Panc1 (cell line): ENCODE results near the gene KRTAP10-9. TPM values are rescaled to one million over a fixed set of nuclear protein-coding genes. Genes with fewer than 3 reads are reported as not detected.

ENCODE experiments used
- ATAC-seq: fragments of 200-7000 bp; cut with Tn5 transposase; 2 replicates; pipeline ENCODE4 v1.9.1; 2020; ENCODE audit warnings: mild to moderate bottlenecking, moderate library complexity
- BruUV-seq: library from RNA; stranded (reverse); fragments of 400-500 nt; replicated peaks from 2 replicates; lab custom pipeline; 2021; lab: Mats Ljungman, UMichigan
- CTCF ChIA-PET: fragments of 300-600 bp; sonication (Branson Sonifier 250); formaldehyde crosslinking; loops from one replicate; lab custom pipeline; 2022; ENCODE audit warnings: antibody characterized with exemption; lab: Charles Lee
- POLR2A ChIA-PET: fragments of 300-600 bp; sonication (Branson Sonifier 250); formaldehyde crosslinking; loops from one replicate; lab custom pipeline; 2022; ENCODE audit warnings: antibody characterized with exemption; lab: Charles Lee
- DNase-seq: peaks from one replicate; pipeline ENCODE4 v3.0.0-alpha.2; 2010; ENCODE audit warnings: low read depth, low spot score
- H3K27ac ChIP-seq: 2 replicates; pipeline ENCODE4 v1.5.1; 2011; ENCODE audit warnings: mild to moderate bottlenecking, low read length, inconsistent platforms
- H3K27me3 ChIP-seq: fragments of 200-500 bp; sonication (Bioruptor generic); 2 replicates; pipeline ENCODE4 v1.6.0; 2014; ENCODE audit warnings: low read length, inconsistent platforms; ENCODE audit not compliant: control insufficient read depth, insufficient read depth
- H3K36me3 ChIP-seq: fragments of 200-500 bp; sonication (Bioruptor generic); 2 replicates; pipeline ENCODE4 v1.5.1; 2014; ENCODE audit warnings: inconsistent platforms, mild to moderate bottlenecking, low read length, moderate library complexity; ENCODE audit not compliant: control insufficient read depth, insufficient read depth
- H3K4me1 ChIP-seq: 2 replicates; pipeline ENCODE4 v1.5.1; 2011; ENCODE audit warnings: inconsistent platforms, mild to moderate bottlenecking, low read length, moderate library complexity; ENCODE audit not compliant: control insufficient read depth, insufficient read depth
- H3K4me3 ChIP-seq, 2 experiments: 2 replicates each; pipeline ENCODE4 v1.5.1; 2011 to 2012; ENCODE audit warnings: low read depth in 2 of 2, low read length in 2 of 2, mild to moderate bottlenecking in 2 of 2, inconsistent platforms in 1 of 2, moderate library complexity in 1 of 2
- H3K9me3 ChIP-seq: fragments of 200-500 bp; sonication (Bioruptor generic); 2 replicates; pipeline ENCODE4 v1.5.1; 2014; ENCODE audit warnings: low read depth, mild to moderate bottlenecking, inconsistent platforms, low read length, moderate library complexity; ENCODE audit not compliant: control insufficient read depth, insufficient read depth
- POLR2AphosphoS5 ChIP-seq: IDR thresholded peaks from 2 replicates; pipeline ENCODE4 v1.6.1; 2012; ENCODE audit warnings: mild to moderate bottlenecking, low read depth, low read length, moderate library complexity
- SIN3A ChIP-seq: IDR thresholded peaks from 2 replicates; pipeline ENCODE4 v1.6.1; 2012; ENCODE audit warnings: low read depth, mild to moderate bottlenecking, low read length, moderate library complexity, borderline replicate concordance; ENCODE audit not compliant: insufficient read depth
- TCF7L2 ChIP-seq: IDR thresholded peaks from 2 replicates; pipeline ENCODE4 v1.6.1; 2011; ENCODE audit warnings: mild to moderate bottlenecking, low read depth, low read length, inconsistent platforms
- in situ Hi-C: cut with HindIII; loops from 2 replicates; pipeline ENCODE4 v1.10.0; 2016; ENCODE audit warnings: low sequenced_read_pairs, low pct_unique_long_range_greater_than_20kb
- intact Hi-C: fragments of 100-400 bp; cut with micrococcal nuclease; formaldehyde crosslinking; loops from one replicate; pipeline ENCODE4 v1.10.0; 2022; ENCODE audit not compliant: unreplicated experiment
- total RNA-seq: library from RNA; stranded (reverse); gene quantifications from one replicate; pipeline ENCODE4 v1.2.1, GENCODE V29; 2021; ENCODE audit not compliant: unreplicated experiment
- TF ChIP-seq, protein P1 (sequence below), 2 experiments: IDR thresholded peaks; 2 replicates each; pipeline ENCODE4 v1.6.1; 2011 to 2012; ENCODE audit warnings: low read depth in 2 of 2, control low read depth in 1 of 2, low read length in 1 of 2, mild to moderate bottlenecking in 1 of 2, moderate library complexity in 1 of 2; ENCODE audit not compliant: insufficient read depth in 1 of 2
- TF ChIP-seq, protein P2 (sequence below): fragments of 450-650 bp; IDR thresholded peaks from 2 replicates; pipeline ENCODE4 v1.5.1; 2017; ENCODE audit warnings: mild to moderate bottlenecking

KRTAP10-9 gene
- total RNA-seq, 1 experiment from 2014 or later = not detected

DNA sequence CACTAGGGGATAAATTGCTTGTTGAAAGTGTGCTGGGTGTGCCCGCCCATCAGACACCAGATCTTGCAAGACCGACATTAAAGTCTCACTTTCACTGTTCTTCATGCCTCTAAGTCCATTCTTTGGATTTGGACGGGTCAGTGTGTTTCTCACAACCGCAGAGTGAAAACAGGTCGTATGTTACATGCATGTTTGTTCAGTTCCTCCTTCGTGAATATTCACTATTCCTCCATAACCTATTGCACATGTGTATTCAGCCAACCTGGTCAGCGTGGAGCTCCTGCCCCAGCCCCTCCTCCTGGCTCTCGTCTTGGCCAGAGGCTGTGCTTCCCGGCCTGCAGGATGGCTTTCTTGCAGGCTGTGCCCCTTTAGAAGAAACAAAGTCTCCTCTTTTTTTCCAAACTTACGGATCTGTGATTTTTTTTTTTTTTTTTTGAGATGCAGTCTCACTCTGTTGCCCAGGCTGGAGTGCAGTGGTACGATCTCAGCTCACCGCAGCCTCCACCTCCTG, 32.4 kb upstream of the KRTAP10-9 start:
- ATAC-seq = no peak
- Histone ChIP-seq H3K27ac (no peak overlapping the region), H3K27me3 (no peaks in the 10 kb centered on the region), H3K36me3 (no peaks in the 10 kb centered on the region), H3K9me3 (no peaks in the 10 kb centered on the region), H3K4me3 (no peak overlapping the region), H3K4me1 (no peaks in the 10 kb centered on the region; the same call in 1 of the 2 replicates)
- POLR2A ChIA-PET = no interaction called here
- intact Hi-C loops (no loop called here), in situ Hi-C loops (no loop called here)
- no peak for DNase-seq
- CTCF ChIA-PET = interaction anchor here (0.7 kb wide), 1 partner anchor 150 kb away, joined by 3 read pairs; no protein-coding TSS in a partner anchor
- no peak for TF ChIP-seq TCF7L2
- no peak for TF ChIP-seq SIN3A
- no peak for TF ChIP-seq POLR2AphosphoS5
- TF ChIP-seq, protein P1, sequence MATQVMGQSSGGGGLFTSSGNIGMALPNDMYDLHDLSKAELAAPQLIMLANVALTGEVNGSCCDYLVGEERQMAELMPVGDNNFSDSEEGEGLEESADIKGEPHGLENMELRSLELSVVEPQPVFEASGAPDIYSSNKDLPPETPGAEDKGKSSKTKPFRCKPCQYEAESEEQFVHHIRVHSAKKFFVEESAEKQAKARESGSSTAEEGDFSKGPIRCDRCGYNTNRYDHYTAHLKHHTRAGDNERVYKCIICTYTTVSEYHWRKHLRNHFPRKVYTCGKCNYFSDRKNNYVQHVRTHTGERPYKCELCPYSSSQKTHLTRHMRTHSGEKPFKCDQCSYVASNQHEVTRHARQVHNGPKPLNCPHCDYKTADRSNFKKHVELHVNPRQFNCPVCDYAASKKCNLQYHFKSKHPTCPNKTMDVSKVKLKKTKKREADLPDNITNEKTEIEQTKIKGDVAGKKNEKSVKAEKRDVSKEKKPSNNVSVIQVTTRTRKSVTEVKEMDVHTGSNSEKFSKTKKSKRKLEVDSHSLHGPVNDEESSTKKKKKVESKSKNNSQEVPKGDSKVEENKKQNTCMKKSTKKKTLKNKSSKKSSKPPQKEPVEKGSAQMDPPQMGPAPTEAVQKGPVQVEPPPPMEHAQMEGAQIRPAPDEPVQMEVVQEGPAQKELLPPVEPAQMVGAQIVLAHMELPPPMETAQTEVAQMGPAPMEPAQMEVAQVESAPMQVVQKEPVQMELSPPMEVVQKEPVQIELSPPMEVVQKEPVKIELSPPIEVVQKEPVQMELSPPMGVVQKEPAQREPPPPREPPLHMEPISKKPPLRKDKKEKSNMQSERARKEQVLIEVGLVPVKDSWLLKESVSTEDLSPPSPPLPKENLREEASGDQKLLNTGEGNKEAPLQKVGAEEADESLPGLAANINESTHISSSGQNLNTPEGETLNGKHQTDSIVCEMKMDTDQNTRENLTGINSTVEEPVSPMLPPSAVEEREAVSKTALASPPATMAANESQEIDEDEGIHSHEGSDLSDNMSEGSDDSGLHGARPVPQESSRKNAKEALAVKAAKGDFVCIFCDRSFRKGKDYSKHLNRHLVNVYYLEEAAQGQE (IDR thresholded peaks at IDR 0.05; ENCODE audit: insufficient read depth in 1 of 2, low read depth in 2 of 2, low read length in 1 of 2) = no peak
- TF ChIP-seq, protein P2, sequence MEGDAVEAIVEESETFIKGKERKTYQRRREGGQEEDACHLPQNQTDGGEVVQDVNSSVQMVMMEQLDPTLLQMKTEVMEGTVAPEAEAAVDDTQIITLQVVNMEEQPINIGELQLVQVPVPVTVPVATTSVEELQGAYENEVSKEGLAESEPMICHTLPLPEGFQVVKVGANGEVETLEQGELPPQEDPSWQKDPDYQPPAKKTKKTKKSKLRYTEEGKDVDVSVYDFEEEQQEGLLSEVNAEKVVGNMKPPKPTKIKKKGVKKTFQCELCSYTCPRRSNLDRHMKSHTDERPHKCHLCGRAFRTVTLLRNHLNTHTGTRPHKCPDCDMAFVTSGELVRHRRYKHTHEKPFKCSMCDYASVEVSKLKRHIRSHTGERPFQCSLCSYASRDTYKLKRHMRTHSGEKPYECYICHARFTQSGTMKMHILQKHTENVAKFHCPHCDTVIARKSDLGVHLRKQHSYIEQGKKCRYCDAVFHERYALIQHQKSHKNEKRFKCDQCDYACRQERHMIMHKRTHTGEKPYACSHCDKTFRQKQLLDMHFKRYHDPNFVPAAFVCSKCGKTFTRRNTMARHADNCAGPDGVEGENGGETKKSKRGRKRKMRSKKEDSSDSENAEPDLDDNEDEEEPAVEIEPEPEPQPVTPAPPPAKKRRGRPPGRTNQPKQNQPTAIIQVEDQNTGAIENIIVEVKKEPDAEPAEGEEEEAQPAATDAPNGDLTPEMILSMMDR = no peak
- BruUV-seq = no TSS peak

DNA sequence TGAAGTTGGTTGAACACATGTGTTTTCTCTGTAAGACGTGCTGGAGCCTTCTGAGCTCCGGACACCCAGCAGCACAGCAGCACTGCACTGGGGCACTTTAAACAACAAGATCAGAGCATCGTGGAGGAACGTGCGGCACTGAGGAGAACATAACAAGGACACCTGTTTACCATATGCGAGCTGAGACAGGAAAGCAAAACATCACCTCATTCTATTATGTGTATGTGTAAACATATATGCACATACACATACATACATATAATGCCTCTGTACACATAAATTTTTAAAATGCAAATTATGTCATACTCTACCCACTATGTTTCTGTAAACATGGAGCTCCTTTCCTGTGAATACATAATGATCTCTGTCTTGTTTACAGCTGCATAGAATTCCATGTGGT, 31.4 kb upstream of the KRTAP10-9 start:
- no peak overlapping the region for H3K27ac ChIP-seq
- no peak for ATAC-seq
- no peak for DNase-seq
- CTCF ChIA-PET = no interaction called here
- TF ChIP-seq, protein P2 = no peak
- TF ChIP-seq POLR2AphosphoS5 = no peak
- TF ChIP-seq, protein P1 (IDR thresholded peaks at IDR 0.05; ENCODE audit: insufficient read depth in 1 of 2, low read depth in 2 of 2, low read length in 1 of 2) = no peak
- TF ChIP-seq TCF7L2 = no peak
- TF ChIP-seq SIN3A = no peak
- no peak overlapping the region for H3K4me3 ChIP-seq
- no peaks in the 10 kb centered on the region; the same call in 1 of the 2 replicates for H3K4me1 ChIP-seq
- BruUV-seq = no TSS peak
- in situ Hi-C loops (no loop called here), intact Hi-C loops (no loop called here)
- no peaks in the 10 kb centered on the region for H3K9me3 ChIP-seq
- H3K27me3 ChIP-seq = no peaks in the 10 kb centered on the region
- no peaks in the 10 kb centered on the region for H3K36me3 ChIP-seq
- POLR2A ChIA-PET = no interaction called here
